IPS-18c (cell line): ENCODE data around the gene STK40.

Experiments used
- H3K4me3 ChIP-seq: 2 replicates; pipeline ENCODE4 v1.7.0; 2013; ENCODE audit warnings: low read depth, mild to moderate bottlenecking, low read length, moderate library complexity; ENCODE audit not compliant: insufficient read depth
- H3K9me3 ChIP-seq: one replicate; pipeline ENCODE4 v1.6.1; 2013; ENCODE audit warnings: mild to moderate bottlenecking, low read length, moderate library complexity; ENCODE audit not compliant: control insufficient read depth, insufficient read depth

Gene STK40

GRCh38 chr1:36339615-36340014 lies 46.1 kb downstream of the STK40 start:
- Histone ChIP-seq H3K4me3 (no peak overlapping the region), H3K9me3 (no peaks in the 10 kb centered on the region)

- no peak overlapping the region for H3K4me3 ChIP-seq
- no peaks in the 10 kb centered on the region for H3K9me3 ChIP-seq
Measured at GRCh38 chr1:36339215-36339614, 46.5 kb downstream of the STK40 start.

GRCh38 chr1:36337830-36338229 lies 47.9 kb downstream of the STK40 start:
- Histone ChIP-seq H3K9me3 (no peaks in the 10 kb centered on the region), H3K4me3 (no peak overlapping the region)

GRCh38 chr1:36330940-36331339 lies 54.8 kb downstream of the STK40 start:
- no peak overlapping the region for H3K4me3 ChIP-seq
- no peaks in the 10 kb centered on the region for H3K9me3 ChIP-seq

- Histone ChIP-seq H3K4me3 (no peak overlapping the region), H3K9me3 (no peaks in the 10 kb centered on the region)
Measured at GRCh38 chr1:36329817-36330216, 55.9 kb downstream of the STK40 start.

GRCh38 chr1:36328713-36329112 lies 57.0 kb downstream of the STK40 start:
- H3K4me3 ChIP-seq, result no peak overlapping the region
- H3K9me3 ChIP-seq, result no peaks in the 10 kb centered on the region

- H3K9me3 ChIP-seq, result no peaks in the 10 kb centered on the region
- no peak overlapping the region for H3K4me3 ChIP-seq
Measured at GRCh38 chr1:36328088-36328480, 57.6 kb downstream of the STK40 start.

- H3K9me3 ChIP-seq, result no peaks in the 10 kb centered on the region
- H3K4me3 ChIP-seq, result no peak overlapping the region
Measured at GRCh38 chr1:36327421-36328087, 58.2 kb downstream of the STK40 start.

- H3K9me3 ChIP-seq, result no peaks in the 10 kb centered on the region
- no peak overlapping the region for H3K4me3 ChIP-seq
Measured at GRCh38 chr1:36326499-36326898, 59.2 kb downstream of the STK40 start.

- H3K4me3 ChIP-seq, result peak overlapping the region; percentile 21; the same call in 1 of the 2 replicates
- no peaks in the 10 kb centered on the region for H3K9me3 ChIP-seq
Measured at GRCh38 chr1:36324353-36324703, 61.4 kb downstream of the STK40 start.

- Histone ChIP-seq H3K9me3 (no peaks in the 10 kb centered on the region), H3K4me3 (peak within 1 kb of the TSS; percentile 61)
Measured at GRCh38 chr1:36323636-36324352, 61.9 kb downstream of the STK40 start, which contains the start of gene EVA1B. Gene EVA1B (minus strand): TSS chr1:36323645. CDS start chr1:36323037, 608 bp downstream.

GRCh38 chr1:36322786-36323635 lies 62.7 kb downstream of the STK40 start:
- H3K4me3 ChIP-seq, result peak overlapping the region; percentile 61
- no peaks in the 10 kb centered on the region for H3K9me3 ChIP-seq

- H3K4me3 ChIP-seq, result peak overlapping the region; percentile 61
Measured at GRCh38 chr1:36322041-36322785, 63.5 kb downstream of the STK40 start.

GRCh38 chr1:36321119-36321951 lies 64.4 kb downstream of the STK40 start:
- peak overlapping the region; percentile 61 for H3K4me3 ChIP-seq
- no peaks in the 10 kb centered on the region for H3K9me3 ChIP-seq

More at GRCh38 chr1:36322041-36322785, 63.5 kb downstream of the STK40 start:
- no peaks in the 10 kb centered on the region for H3K9me3 ChIP-seq

- Histone ChIP-seq H3K9me3 (no peaks in the 10 kb centered on the region), H3K4me3 (peak overlapping the region; percentile 61)
Measured at GRCh38 chr1:36320767-36321118, 65.0 kb downstream of the STK40 start.

GRCh38 chr1:36320291-36320761 lies 65.4 kb downstream of the STK40 start:
- Histone ChIP-seq H3K4me3 (peak overlapping the region; percentile 61), H3K9me3 (no peaks in the 10 kb centered on the region)
